ENCODE results near the gene SNX25. TPM values are rescaled to one million over a fixed set of nuclear protein-coding genes. Genes with fewer than 3 reads are reported as not detected.

SNX25 gene
- total and polyA plus RNA-seq, 8 donors = 4.8 to 15.0 (median 10.9) TPM

DNA sequence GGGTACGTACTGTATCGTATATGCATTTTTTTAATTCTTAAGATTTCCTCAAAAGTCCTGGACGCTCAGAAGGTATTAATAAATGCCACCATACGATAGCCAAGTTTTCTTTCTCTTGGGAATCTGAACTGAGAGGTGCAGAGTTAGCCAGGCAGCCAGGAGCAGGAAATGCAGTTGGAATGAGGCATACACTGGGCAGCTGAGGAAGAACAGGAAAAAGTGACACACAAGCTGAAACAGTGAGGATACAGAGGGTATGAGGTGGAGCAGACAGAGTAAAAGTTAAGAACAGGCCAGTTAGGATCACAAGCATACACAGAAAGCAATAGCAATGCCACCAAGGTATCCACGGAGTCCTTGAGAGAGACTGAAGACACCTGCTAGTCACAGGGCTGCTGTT is 203.0 kb downstream of the SNX25 start:
- WGBS, 2 donors = 90 to 91% methylated on average over 5 of the region's 5 CpGs
- TF ChIP-seq, protein P1, sequence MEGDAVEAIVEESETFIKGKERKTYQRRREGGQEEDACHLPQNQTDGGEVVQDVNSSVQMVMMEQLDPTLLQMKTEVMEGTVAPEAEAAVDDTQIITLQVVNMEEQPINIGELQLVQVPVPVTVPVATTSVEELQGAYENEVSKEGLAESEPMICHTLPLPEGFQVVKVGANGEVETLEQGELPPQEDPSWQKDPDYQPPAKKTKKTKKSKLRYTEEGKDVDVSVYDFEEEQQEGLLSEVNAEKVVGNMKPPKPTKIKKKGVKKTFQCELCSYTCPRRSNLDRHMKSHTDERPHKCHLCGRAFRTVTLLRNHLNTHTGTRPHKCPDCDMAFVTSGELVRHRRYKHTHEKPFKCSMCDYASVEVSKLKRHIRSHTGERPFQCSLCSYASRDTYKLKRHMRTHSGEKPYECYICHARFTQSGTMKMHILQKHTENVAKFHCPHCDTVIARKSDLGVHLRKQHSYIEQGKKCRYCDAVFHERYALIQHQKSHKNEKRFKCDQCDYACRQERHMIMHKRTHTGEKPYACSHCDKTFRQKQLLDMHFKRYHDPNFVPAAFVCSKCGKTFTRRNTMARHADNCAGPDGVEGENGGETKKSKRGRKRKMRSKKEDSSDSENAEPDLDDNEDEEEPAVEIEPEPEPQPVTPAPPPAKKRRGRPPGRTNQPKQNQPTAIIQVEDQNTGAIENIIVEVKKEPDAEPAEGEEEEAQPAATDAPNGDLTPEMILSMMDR (IDR thresholded peaks at IDR 0.05) = no peak
- Histone ChIP-seq H3K9me3 (no peaks in the 10 kb centered on the region), H3K4me3 (no peak overlapping the region), H3K4me1 (no peaks in the 10 kb centered on the region), H3K27ac (no peak overlapping the region), H3K27me3 (no peaks in the 10 kb centered on the region), H3K36me3 (peaks cover 0 to 21% (median 8%) of the 10 kb centered on the region in 3 donors)
- intact Hi-C loops (cut with DNase I) = no loop called here
- ATAC-seq = peak in 1 of 4 donors; percentile 23
- no peak for DNase-seq
- no peak for FAIRE-seq

Other genes starting within 250 kb of the SNX25 start
- gene HELT, start 191.1 kb upstream of the SNX25 start, total RNA-seq = not detected
- gene HELT, start 191.1 kb upstream of the SNX25 start, polyA plus RNA-seq = not detected
- gene SLC25A4, start 66.3 kb upstream of the SNX25 start, total RNA-seq = 10 to 100 TPM; 12.6 to 16.7 (median 13.5) TPM
- 10 to 100 TPM; 12.4 to 26.5 TPM for gene SLC25A4, start 66.3 kb upstream of the SNX25 start, polyA plus RNA-seq
- 10 to 100 TPM; 10.4 to 19.2 (median 17.2) TPM for gene CFAP97, start 5.6 kb upstream of the SNX25 start, total RNA-seq
- gene CFAP97, start 5.6 kb upstream of the SNX25 start, polyA plus RNA-seq = 1 to 10 TPM; 3.4 to 5.6 TPM
- 1 to 10 TPM in 3 of 6 donors, under 1 TPM in 3; 0.79 to 1.2 (median 1.00) TPM for gene LRP2BP, start 186.3 kb downstream of the SNX25 start, total RNA-seq
- gene LRP2BP, start 186.3 kb downstream of the SNX25 start, polyA plus RNA-seq = 1 to 10 TPM in 1 of 2 donors, under 1 TPM in 1; 0.72 to 2.1 TPM
- 10 to 100 TPM in 2 of 6 donors, 1 to 10 TPM in 4; 4.8 to 13.5 (median 8.6) TPM for gene ANKRD37, start 187.2 kb downstream of the SNX25 start, total RNA-seq
- gene ANKRD37, start 187.2 kb downstream of the SNX25 start, polyA plus RNA-seq = 10 to 100 TPM; 11.5 to 15.3 TPM
- 10 to 100 TPM; 13.4 to 23.4 (median 20.7) TPM for gene UFSP2, start 216.4 kb downstream of the SNX25 start, total RNA-seq
- 10 to 100 TPM; 10.1 to 14.7 TPM for gene UFSP2, start 216.4 kb downstream of the SNX25 start, polyA plus RNA-seq